ENCODE results near the gene HGFAC.

Gene HGFAC

DNA sequence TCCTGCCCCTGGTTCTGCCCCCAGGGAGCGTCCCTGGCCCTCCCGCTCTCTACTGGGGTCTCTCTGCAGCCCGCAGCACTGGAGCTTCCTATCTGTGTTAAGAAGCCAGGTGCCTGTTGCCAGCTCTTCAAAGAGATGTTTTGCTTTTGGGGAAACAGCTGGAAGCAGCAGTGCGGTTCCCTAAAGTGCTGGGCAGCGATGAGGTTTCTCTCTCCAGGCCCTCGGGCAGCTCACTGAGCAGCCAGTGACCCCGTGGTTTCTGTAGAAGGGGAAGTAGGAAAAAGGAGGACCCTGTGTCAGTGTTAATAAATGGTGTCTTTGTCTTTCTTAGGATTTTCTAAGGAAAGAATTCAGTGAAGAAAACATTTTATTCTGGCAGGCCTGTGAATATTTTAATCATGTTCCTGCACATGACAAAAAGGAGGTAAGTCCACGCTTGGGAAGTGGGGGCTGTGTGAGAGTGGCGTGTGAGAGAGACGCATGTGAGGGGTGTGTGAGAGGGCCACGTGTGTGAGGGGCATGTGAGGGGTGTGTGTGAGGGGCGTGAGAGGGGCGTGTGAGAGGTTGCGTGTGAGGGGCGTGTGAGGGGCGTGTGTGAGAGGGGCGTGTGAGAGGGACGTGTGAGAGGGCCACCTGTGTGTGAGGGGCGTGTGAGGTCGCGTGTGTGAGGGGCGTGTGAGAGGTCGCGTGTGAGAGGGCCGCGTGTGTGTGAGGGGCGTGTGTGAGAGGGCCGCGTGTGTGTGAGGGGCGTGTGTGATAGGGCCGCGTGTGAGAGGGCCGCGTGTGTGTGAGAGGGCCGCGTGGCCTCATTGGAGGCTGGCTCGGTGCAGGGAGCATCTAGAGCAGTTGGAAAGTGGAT, 27.1 kb upstream of the HGFAC start:
- H3K27ac ChIP-seq (replicated peaks): no peak overlapping the region
- TF ChIP-seq, protein P1, sequence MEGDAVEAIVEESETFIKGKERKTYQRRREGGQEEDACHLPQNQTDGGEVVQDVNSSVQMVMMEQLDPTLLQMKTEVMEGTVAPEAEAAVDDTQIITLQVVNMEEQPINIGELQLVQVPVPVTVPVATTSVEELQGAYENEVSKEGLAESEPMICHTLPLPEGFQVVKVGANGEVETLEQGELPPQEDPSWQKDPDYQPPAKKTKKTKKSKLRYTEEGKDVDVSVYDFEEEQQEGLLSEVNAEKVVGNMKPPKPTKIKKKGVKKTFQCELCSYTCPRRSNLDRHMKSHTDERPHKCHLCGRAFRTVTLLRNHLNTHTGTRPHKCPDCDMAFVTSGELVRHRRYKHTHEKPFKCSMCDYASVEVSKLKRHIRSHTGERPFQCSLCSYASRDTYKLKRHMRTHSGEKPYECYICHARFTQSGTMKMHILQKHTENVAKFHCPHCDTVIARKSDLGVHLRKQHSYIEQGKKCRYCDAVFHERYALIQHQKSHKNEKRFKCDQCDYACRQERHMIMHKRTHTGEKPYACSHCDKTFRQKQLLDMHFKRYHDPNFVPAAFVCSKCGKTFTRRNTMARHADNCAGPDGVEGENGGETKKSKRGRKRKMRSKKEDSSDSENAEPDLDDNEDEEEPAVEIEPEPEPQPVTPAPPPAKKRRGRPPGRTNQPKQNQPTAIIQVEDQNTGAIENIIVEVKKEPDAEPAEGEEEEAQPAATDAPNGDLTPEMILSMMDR (IDR thresholded peaks at IDR 0.05; ENCODE audit: insufficient read depth, low read length): no peak
- TF ChIP-seq SPI1 (IDR thresholded peaks at IDR 0.05; ENCODE audit: borderline replicate concordance, low read depth): peak; percentile 48; the same call in 1 of the 2 replicates
- DNase-seq (ENCODE audit: low read depth in 1 of 2, low spot score in 1 of 2): peak in 1 of 2 experiments; percentile 66
- no peaks in the 10 kb centered on the region for H3K27me3 ChIP-seq (ENCODE audit: insufficient read depth, poor library complexity, severe bottlenecking)
- H3K4me3 ChIP-seq (replicated peaks; ENCODE audit: insufficient read depth, low read length): no peak overlapping the region

DNA sequence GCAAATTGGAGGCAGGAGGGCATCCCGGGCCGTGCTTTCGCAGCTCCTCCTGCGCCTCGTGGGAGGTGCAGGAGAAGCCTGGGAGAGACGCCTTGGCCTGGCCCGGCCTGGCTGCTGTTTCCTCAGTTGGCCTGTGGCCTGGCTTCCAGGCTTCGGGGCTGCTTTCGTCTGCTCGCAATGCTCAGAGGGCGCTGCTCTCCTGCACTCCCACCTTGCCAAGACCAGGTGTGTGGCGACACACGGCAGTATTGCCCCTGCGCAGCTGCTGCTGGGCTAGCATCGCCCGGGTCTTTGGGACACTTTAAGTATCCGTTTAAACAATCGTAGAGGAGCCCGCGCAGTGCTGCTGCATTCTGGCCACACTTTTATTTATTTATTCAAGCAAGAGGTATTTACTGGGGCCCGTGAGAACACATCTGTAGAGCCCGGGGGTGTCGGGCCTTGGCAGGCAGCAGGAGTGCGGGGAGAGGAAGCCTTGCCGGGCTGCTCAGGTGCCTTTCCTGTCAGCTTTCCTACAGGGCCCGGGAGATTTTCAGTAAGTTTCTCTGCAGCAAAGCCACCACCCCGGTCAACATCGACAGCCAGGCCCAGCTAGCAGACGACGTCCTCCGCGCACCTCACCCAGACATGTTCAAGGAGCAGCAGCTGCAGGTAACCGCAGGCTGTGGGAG, 26.2 kb upstream of the HGFAC start:
- H3K27ac ChIP-seq (replicated peaks): no peak overlapping the region

DNA sequence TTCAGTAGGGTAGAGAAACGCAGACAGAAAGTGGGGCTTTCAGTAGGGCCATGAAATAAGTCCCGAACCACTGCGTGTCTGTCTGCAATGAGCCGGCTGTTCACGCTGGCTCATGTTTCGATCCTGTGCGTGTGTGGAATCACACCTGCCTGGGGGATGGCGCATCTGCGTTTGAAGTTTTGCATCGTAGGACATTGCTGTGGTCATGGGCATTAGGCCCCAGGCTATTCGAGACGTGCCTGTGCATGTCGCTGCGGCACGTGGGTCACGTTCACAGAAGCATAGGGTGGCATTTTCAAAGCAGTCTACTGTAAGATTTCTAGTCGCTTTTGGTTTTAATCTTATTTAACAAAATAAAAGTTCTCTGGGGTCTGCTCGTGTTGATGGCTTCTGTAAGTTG, 25.5 kb upstream of the HGFAC start:
- DNase-seq (ENCODE audit: low read depth in 1 of 2, low spot score in 1 of 2): no peak
- Histone ChIP-seq H3K4me3 (replicated peaks; ENCODE audit: insufficient read depth, low read length) (no peak overlapping the region), H3K27ac (replicated peaks) (no peak overlapping the region), H3K27me3 (ENCODE audit: insufficient read depth, poor library complexity, severe bottlenecking) (no peaks in the 10 kb centered on the region)
- TF ChIP-seq, protein P1 (IDR thresholded peaks at IDR 0.05; ENCODE audit: insufficient read depth, low read length): no peak
- no peak for TF ChIP-seq GABPA (IDR thresholded peaks at IDR 0.05; ENCODE audit: low read depth)
- TF ChIP-seq POLR2AphosphoS5 (IDR thresholded peaks at IDR 0.05; ENCODE audit: low read depth): no peak
- TF ChIP-seq, protein P2, sequence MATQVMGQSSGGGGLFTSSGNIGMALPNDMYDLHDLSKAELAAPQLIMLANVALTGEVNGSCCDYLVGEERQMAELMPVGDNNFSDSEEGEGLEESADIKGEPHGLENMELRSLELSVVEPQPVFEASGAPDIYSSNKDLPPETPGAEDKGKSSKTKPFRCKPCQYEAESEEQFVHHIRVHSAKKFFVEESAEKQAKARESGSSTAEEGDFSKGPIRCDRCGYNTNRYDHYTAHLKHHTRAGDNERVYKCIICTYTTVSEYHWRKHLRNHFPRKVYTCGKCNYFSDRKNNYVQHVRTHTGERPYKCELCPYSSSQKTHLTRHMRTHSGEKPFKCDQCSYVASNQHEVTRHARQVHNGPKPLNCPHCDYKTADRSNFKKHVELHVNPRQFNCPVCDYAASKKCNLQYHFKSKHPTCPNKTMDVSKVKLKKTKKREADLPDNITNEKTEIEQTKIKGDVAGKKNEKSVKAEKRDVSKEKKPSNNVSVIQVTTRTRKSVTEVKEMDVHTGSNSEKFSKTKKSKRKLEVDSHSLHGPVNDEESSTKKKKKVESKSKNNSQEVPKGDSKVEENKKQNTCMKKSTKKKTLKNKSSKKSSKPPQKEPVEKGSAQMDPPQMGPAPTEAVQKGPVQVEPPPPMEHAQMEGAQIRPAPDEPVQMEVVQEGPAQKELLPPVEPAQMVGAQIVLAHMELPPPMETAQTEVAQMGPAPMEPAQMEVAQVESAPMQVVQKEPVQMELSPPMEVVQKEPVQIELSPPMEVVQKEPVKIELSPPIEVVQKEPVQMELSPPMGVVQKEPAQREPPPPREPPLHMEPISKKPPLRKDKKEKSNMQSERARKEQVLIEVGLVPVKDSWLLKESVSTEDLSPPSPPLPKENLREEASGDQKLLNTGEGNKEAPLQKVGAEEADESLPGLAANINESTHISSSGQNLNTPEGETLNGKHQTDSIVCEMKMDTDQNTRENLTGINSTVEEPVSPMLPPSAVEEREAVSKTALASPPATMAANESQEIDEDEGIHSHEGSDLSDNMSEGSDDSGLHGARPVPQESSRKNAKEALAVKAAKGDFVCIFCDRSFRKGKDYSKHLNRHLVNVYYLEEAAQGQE (IDR thresholded peaks at IDR 0.05; ENCODE audit: insufficient replicate concordance, low read depth): no peak
- no peak for TF ChIP-seq SPI1 (IDR thresholded peaks at IDR 0.05; ENCODE audit: borderline replicate concordance, low read depth)

More for the DNA sequence above, 26.2 kb upstream of the HGFAC start:
- no peak overlapping the region for H3K4me3 ChIP-seq (replicated peaks; ENCODE audit: insufficient read depth, low read length)
- TF ChIP-seq, protein P2 (IDR thresholded peaks at IDR 0.05; ENCODE audit: insufficient replicate concordance, low read depth): no peak
- TF ChIP-seq GABPA (IDR thresholded peaks at IDR 0.05; ENCODE audit: low read depth) (no peak), POLR2AphosphoS5 (IDR thresholded peaks at IDR 0.05; ENCODE audit: low read depth) (no peak), SPI1 (IDR thresholded peaks at IDR 0.05; ENCODE audit: borderline replicate concordance, low read depth) (no peak)
- TF ChIP-seq, protein P1 (IDR thresholded peaks at IDR 0.05; ENCODE audit: insufficient read depth, low read length): no peak
- no peak for DNase-seq (ENCODE audit: low read depth in 1 of 2, low spot score in 1 of 2)
- no peaks in the 10 kb centered on the region for H3K27me3 ChIP-seq (ENCODE audit: insufficient read depth, poor library complexity, severe bottlenecking)
